OCI-M2 (cell line): ENCODE measurements around the gene CCDC78.
"Not testable (repeated sequence)": the region's sequence is repeated elsewhere in the genome, so short reads cannot be mapped to it uniquely, and the experiment has no call there.

Experiments used
- DNase-seq: peaks from one replicate; lab custom pipeline; 2025; ENCODE audit not compliant: unreplicated experiment; lab: John Stamatoyannopoulos, UW

Gene CCDC78

GRCh38 chr16:761625-762513, 35.6 kb upstream of the CCDC78 start:
- DNase-seq, result no peak

- DNase-seq, result no peak
Measured at GRCh38 chr16:760545-761343, 34.5 kb upstream of the CCDC78 start, which contains the start of gene MSLN. MSLN (plus strand) TSS chr16:760734; CDS start chr16:762681, 1,947 bp downstream.

GRCh38 chr16:760065-760464, 33.8 kb upstream of the CCDC78 start:
- DNase-seq, result no peak

- DNase-seq, result no peak
Measured at GRCh38 chr16:759110-759910, 33.1 kb upstream of the CCDC78 start.

GRCh38 chr16:756428-756827, 30.2 kb upstream of the CCDC78 start:
- DNase-seq, result no peak

- no peak for DNase-seq
Measured at GRCh38 chr16:754656-755055, 28.4 kb upstream of the CCDC78 start.

- DNase-seq, result not testable (repeated sequence)
Measured at GRCh38 chr16:754121-754607, 27.9 kb upstream of the CCDC78 start.

- DNase-seq, result no peak
Measured at GRCh38 chr16:752007-752312, 25.7 kb upstream of the CCDC78 start.

GRCh38 chr16:751152-752006, 25.1 kb upstream of the CCDC78 start:
- DNase-seq, result no peak

- DNase-seq, result no peak
Measured at GRCh38 chr16:750485-750884, 24.2 kb upstream of the CCDC78 start.

GRCh38 chr16:749010-749409, 22.8 kb upstream of the CCDC78 start:
- DNase-seq, result no peak

GRCh38 chr16:747978-748746, 21.9 kb upstream of the CCDC78 start:
- DNase-seq, result no peak

- DNase-seq, result no peak
Measured at GRCh38 chr16:746637-747036, 20.4 kb upstream of the CCDC78 start.

- no peak for DNase-seq
Measured at GRCh38 chr16:745739-746138, 19.5 kb upstream of the CCDC78 start.

GRCh38 chr16:743794-744500, 17.7 kb upstream of the CCDC78 start:
- DNase-seq, result no peak

- DNase-seq, result not testable (repeated sequence)
Measured at GRCh38 chr16:742894-743293, 16.7 kb upstream of the CCDC78 start.

GRCh38 chr16:741986-742629, 15.9 kb upstream of the CCDC78 start:
- DNase-seq, result no peak

- DNase-seq, result peak; percentile 42
Measured at GRCh38 chr16:740764-741505, 14.7 kb upstream of the CCDC78 start, which contains the start of gene CIAO3. CIAO3 (minus strand) TSS chr16:740997; CDS start chr16:740985, 12 bp downstream.
